GM21528 (cell line): ENCODE measurements around the gene KRT5.
"Not testable (repeated sequence)": the region's sequence is repeated elsewhere in the genome, so short reads cannot be mapped to it uniquely, and the experiment has no call there.

Experiments
- ATAC-seq: cut with Tn5 transposase; IDR thresholded peaks from one replicate; pipeline ENCODE4 v1.9.1; 2021; ENCODE audit warnings: mild to moderate bottlenecking, moderate library complexity; ENCODE audit not compliant: unreplicated experiment, low FRiP score

KRT5 gene

GRCh38 chr12:52522346-52523011, 2.3 kb upstream of the KRT5 start:
- ATAC-seq, result no peak

- no peak for ATAC-seq
Measured at GRCh38 chr12:52521568-52522266, 1.5 kb upstream of the KRT5 start.

GRCh38 chr12:52521175-52521567, 977 bp upstream of the KRT5 start:
- ATAC-seq, result no peak

GRCh38 chr12:52519387-52519703, 849 bp downstream of the KRT5 start:
- no peak for ATAC-seq

GRCh38 chr12:52518574-52519386, 1.4 kb downstream of the KRT5 start:
- ATAC-seq, result no peak

DNA sequence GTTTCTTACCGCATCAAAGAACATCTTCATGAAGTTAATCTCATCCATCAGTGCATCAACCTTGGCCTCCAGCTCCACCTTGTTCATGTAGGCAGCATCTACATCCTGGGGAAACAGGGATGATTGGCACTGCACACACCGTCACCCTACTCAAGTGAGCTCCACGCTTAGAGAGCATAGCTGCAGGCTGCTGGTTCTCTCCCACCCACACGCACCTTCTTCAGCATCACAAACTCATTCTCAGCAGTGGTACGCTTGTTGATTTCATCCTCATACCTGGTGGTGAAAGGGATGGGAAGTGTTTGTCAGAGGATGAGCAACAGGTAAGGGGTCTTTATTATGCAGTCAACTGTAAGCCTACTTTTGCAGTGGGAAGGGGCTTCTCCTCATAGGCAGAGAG, 2.3 kb downstream of the KRT5 start:
- no peak for ATAC-seq

- no peak for ATAC-seq
Measured at GRCh38 chr12:52517005-52517835, 3.0 kb downstream of the KRT5 start.

- no peak for ATAC-seq
Measured at GRCh38 chr12:52515927-52516831, 4.0 kb downstream of the KRT5 start.

- no peak for ATAC-seq
Measured at GRCh38 chr12:52515319-52515646, 4.9 kb downstream of the KRT5 start.

- ATAC-seq, result no peak
Measured at GRCh38 chr12:52514471-52515318, 5.5 kb downstream of the KRT5 start.

GRCh38 chr12:52513736-52514135, 6.5 kb downstream of the KRT5 start:
- no peak for ATAC-seq

- no peak for ATAC-seq
Measured at GRCh38 chr12:52508211-52508610, 12.0 kb downstream of the KRT5 start.

GRCh38 chr12:52506858-52507715, 13.1 kb downstream of the KRT5 start:
- no peak for ATAC-seq

DNA sequence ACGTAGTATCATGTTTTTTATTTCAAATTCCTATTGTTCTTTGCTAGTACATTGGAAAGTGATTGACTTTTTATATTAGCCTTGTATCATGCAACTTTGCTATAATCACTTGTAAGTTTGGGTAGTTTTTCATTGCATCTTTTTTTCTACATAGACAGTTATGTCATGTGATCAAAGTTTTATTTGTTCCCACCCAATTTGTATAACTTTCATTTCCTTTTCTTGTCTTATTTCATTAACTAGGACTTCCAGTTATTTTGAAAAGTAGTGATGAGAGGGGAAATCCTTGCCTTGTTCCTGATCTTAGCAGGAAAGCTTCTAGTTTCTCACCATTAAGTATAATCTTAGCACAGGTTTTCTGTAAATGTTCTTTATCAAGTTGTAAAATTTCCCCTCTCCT, 17.3 kb downstream of the KRT5 start:
- ATAC-seq, result no peak

DNA sequence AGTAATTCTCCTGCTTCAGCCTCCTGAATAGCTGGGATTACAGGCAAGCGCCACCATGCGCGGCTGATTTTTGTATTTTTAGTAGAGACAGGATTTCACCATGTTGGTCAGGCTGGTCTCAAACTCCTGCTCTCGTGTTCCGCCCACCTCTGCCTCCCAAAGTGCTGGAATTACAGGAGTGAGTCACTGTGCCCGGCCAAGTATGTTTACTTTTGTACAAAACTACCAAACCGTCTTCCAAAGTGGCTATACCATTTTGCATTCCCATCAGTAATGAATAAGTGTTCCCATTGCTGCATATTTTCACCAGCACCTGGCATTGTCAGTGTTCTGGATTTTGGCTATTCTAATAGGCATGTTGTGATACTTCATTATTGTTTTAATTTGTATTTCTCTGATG, 18.7 kb downstream of the KRT5 start:
- ATAC-seq, result no peak

DNA sequence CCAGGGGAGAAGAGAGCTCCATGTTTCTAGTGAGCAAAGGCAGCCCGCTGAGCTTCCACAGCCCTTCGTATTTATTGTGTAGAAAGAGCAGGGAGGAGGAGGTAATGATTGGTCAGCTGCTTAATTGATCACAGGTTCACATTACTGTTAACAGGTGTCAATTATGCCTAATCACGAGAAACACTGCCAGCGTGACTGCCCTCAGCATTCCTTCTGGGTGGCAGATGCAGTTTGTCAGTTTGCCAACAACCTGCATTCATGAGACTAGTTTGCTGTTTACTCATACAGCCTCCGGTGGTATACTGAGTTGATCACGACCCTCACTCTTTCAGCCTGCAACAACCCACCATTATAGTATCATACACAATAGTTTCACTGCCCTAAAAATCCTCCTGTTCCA, 19.6 kb downstream of the KRT5 start:
- ATAC-seq, result not testable (repeated sequence)

GRCh38 chr12:52499806-52500560, 20.2 kb downstream of the KRT5 start:
- no peak for ATAC-seq
